OCI-LY1 (cell line): ENCODE results near the gene SAP130.

Experiments
- H2AFZ ChIP-seq: fragments of 200-600 bp; sonication (generic), shearing (Covaris generic); 2 replicates; pipeline ENCODE4 v1.6.0; 2014; ENCODE audit warnings: antibody characterized with exemption, mild to moderate bottlenecking, low read length
- H3F3A ChIP-seq: fragments of 200-600 bp; sonication (generic), shearing (Covaris generic); 2 replicates; pipeline ENCODE4 v1.6.0; 2014; ENCODE audit warnings: mild to moderate bottlenecking, antibody characterized with exemption, low read length, moderate library complexity; ENCODE audit not compliant: insufficient read depth
- H3K27ac ChIP-seq: fragments of 200-600 bp; sonication (generic); 2 replicates; pipeline ENCODE4 v1.5.1; 2014; ENCODE audit warnings: low read length, mixed run types, mild to moderate bottlenecking, low read depth; ENCODE audit not compliant: poor library complexity, severe bottlenecking
- H3K27me3 ChIP-seq: fragments of 200-600 bp; sonication (generic); 2 replicates; pipeline ENCODE4 v1.6.0; 2014; ENCODE audit warnings: antibody characterized with exemption, mild to moderate bottlenecking, low read length, moderate library complexity; ENCODE audit not compliant: insufficient read depth
- H3K36me3 ChIP-seq: fragments of 200-600 bp; sonication (generic); 2 replicates; pipeline ENCODE4 v1.6.1; 2014; ENCODE audit warnings: mild to moderate bottlenecking, antibody characterized with exemption, low read length, moderate library complexity, mixed read lengths; ENCODE audit not compliant: insufficient read depth
- H3K4me1 ChIP-seq: fragments of 200-600 bp; sonication (generic); 2 replicates; pipeline ENCODE4 v1.5.1; 2014; ENCODE audit warnings: mild to moderate bottlenecking, low read length, moderate library complexity; ENCODE audit not compliant: insufficient read depth, severe bottlenecking
- H3K4me2 ChIP-seq: fragments of 200-600 bp; sonication (generic), shearing (Covaris generic); 2 replicates; pipeline ENCODE4 v1.6.1; 2014; ENCODE audit warnings: low read length
- H3K4me3 ChIP-seq: fragments of 200-600 bp; sonication (generic); 2 replicates; pipeline ENCODE4 v1.5.1; 2014; ENCODE audit warnings: low read length, low read depth, mild to moderate bottlenecking, mixed read lengths; ENCODE audit not compliant: poor library complexity, severe bottlenecking
- H3K79me2 ChIP-seq: fragments of 200-600 bp; shearing (Covaris generic); 2 replicates; pipeline ENCODE4 v1.6.1; 2016; ENCODE audit warnings: mixed run types, low read length, mixed read lengths; ENCODE audit not compliant: insufficient read depth
- H3K9ac ChIP-seq: fragments of 200-600 bp; sonication (generic), shearing (Covaris generic); 2 replicates; pipeline ENCODE4 v1.6.1; 2014; ENCODE audit warnings: mild to moderate bottlenecking, low read length, mixed read lengths
- H3K9me2 ChIP-seq: fragments of 200-600 bp; sonication (generic), shearing (Covaris generic); 2 replicates; pipeline ENCODE4 v1.6.1; 2014; ENCODE audit warnings: low read depth, mild to moderate bottlenecking, low read length, mixed read lengths
- H3K9me3 ChIP-seq: fragments of 200-600 bp; shearing (Covaris generic); 2 replicates; pipeline ENCODE4 v1.6.1; 2014; ENCODE audit warnings: low read length, mixed read lengths
- H4K20me1 ChIP-seq: fragments of 200-600 bp; sonication (generic), shearing (Covaris generic); 2 replicates; pipeline ENCODE4 v1.6.0; 2016; ENCODE audit warnings: mild to moderate bottlenecking, low read length; ENCODE audit not compliant: insufficient read depth
- EZH2 ChIP-seq: fragments of 200-600 bp; sonication (generic), shearing (Covaris generic); IDR thresholded peaks from 2 replicates; pipeline ENCODE4 v1.8.0; 2017; ENCODE audit warnings: borderline replicate concordance, mixed run types, mild to moderate bottlenecking, antibody characterized with exemption, low read length, moderate library complexity, mixed read lengths
- TF ChIP-seq, protein P1 (sequence below): fragments of 200-600 bp; sonication (generic), shearing (Covaris generic); IDR thresholded peaks from 2 replicates; pipeline ENCODE4 v1.5.1; 2017; ENCODE audit warnings: mild to moderate bottlenecking, antibody characterized with exemption, low read length, moderate library complexity, mixed read lengths

The SAP130 gene

DNA sequence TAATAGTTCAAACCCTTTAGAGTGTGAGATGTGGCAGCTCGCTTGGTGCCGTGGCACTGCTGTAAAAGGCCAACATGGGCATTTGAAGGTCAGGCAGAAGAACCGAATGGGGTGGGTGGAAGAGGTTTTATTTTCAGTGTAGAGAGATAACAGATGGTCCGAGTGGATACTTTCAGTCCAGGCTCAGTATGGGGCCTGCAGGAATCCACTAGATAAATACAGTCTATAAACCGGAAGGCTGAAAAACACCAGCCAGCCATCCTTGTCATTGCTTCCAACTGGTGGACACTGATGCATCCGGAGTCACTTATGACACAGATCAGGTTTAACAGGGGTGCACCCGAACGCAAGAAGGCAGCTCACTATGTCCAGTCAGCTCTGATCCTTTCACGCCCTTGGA, 86.4 kb downstream of the SAP130 start:
- TF ChIP-seq, protein P1, sequence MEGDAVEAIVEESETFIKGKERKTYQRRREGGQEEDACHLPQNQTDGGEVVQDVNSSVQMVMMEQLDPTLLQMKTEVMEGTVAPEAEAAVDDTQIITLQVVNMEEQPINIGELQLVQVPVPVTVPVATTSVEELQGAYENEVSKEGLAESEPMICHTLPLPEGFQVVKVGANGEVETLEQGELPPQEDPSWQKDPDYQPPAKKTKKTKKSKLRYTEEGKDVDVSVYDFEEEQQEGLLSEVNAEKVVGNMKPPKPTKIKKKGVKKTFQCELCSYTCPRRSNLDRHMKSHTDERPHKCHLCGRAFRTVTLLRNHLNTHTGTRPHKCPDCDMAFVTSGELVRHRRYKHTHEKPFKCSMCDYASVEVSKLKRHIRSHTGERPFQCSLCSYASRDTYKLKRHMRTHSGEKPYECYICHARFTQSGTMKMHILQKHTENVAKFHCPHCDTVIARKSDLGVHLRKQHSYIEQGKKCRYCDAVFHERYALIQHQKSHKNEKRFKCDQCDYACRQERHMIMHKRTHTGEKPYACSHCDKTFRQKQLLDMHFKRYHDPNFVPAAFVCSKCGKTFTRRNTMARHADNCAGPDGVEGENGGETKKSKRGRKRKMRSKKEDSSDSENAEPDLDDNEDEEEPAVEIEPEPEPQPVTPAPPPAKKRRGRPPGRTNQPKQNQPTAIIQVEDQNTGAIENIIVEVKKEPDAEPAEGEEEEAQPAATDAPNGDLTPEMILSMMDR: no peak
- TF ChIP-seq EZH2: no peak
- H3K4me1 ChIP-seq: no peaks in the 10 kb centered on the region
- H4K20me1 ChIP-seq: no peaks in the 10 kb centered on the region

DNA sequence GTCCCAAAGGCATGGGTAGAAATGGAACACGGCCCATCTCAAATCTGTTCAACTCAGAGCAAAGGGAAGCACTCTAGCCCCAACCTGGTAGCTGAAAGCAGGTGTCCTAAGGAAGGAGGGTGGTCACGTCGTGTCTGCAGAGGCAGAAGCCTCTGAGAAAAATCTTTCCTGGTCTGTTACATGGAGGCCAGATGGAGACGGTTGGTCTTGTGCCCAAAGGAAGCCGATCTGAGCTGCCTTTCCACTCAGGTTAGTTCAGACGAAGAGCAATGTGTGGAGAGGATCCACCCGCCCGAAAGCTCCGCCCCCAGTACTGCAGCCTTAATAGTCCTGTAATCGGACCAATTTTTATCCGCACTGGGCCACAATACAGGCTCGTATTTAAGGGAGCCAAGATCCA, 87.2 kb downstream of the SAP130 start:
- Histone ChIP-seq H3K27me3 (no peaks in the 10 kb centered on the region), H3F3A (no peaks in the 10 kb centered on the region), H2AFZ (no peak overlapping the region), H4K20me1 (no peaks in the 10 kb centered on the region), H3K36me3 (peaks cover 45% of the 10 kb centered on the region), H3K4me1 (no peaks in the 10 kb centered on the region), H3K27ac (no peak overlapping the region), H3K9ac (no peak overlapping the region), H3K4me3 (no peak overlapping the region), H3K79me2 (no peaks in the 10 kb centered on the region), H3K9me3 (no peaks in the 10 kb centered on the region), H3K9me2 (no peaks in the 10 kb centered on the region), H3K4me2 (no peak overlapping the region)
- no peak for TF ChIP-seq EZH2
- TF ChIP-seq, protein P1: no peak

More for the DNA sequence above, 86.4 kb downstream of the SAP130 start:
- no peaks in the 10 kb centered on the region for H3F3A ChIP-seq
- no peaks in the 10 kb centered on the region for H3K9me3 ChIP-seq
- peaks cover 53% of the 10 kb centered on the region for H3K36me3 ChIP-seq
- H3K27ac ChIP-seq: no peak overlapping the region
- H3K27me3 ChIP-seq: no peaks in the 10 kb centered on the region
- no peak overlapping the region for H3K9ac ChIP-seq
- no peak overlapping the region for H3K4me3 ChIP-seq
- no peaks in the 10 kb centered on the region for H3K9me2 ChIP-seq
- no peaks in the 10 kb centered on the region for H3K79me2 ChIP-seq
- no peak overlapping the region for H3K4me2 ChIP-seq
- no peak overlapping the region for H2AFZ ChIP-seq

DNA sequence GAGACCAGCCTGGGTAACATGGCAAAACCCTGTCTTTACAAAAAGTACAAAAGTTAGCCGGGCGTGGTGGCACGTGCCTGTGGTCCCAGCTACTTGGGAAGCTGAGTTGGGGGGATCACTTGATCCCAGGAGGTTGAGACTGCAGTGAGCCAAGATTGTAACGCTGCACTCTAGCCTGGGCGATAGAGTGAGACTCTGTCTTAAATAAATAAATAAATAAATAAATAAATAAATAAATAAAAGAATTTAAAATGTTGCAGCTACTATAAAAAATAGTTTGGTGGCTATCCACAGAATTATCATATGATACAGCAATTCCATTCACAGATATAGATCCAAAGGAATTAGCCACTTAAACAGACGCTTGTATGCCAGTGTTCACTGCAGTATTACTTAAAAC, 92.5 kb downstream of the SAP130 start:
- TF ChIP-seq, protein P1: no peak
- TF ChIP-seq EZH2: no peak
- H3F3A ChIP-seq: no peaks in the 10 kb centered on the region
- no peaks in the 10 kb centered on the region for H3K9me3 ChIP-seq
- no peak overlapping the region for H3K27ac ChIP-seq
- no peak overlapping the region for H2AFZ ChIP-seq
- H3K9ac ChIP-seq: no peak overlapping the region
- H3K4me2 ChIP-seq: no peak overlapping the region
- no peaks in the 10 kb centered on the region for H3K36me3 ChIP-seq
- no peak overlapping the region for H3K4me3 ChIP-seq
- no peaks in the 10 kb centered on the region for H3K27me3 ChIP-seq
- H3K4me1 ChIP-seq: no peaks in the 10 kb centered on the region
- H3K79me2 ChIP-seq: no peaks in the 10 kb centered on the region
- no peaks in the 10 kb centered on the region for H4K20me1 ChIP-seq
- H3K9me2 ChIP-seq: no peaks in the 10 kb centered on the region
